Kidney (tissue), 14 donors: ENCODE data around the gene NFKBIE. TPM values are rescaled to one million over a fixed set of nuclear protein-coding genes. Genes with fewer than 3 reads are reported as not detected.
A peak's percentile ranks its signal among the peaks of the same experiment; 100 is the strongest.

Experiments
- DNase-seq, 5 donors: peaks; one replicate each; pipeline ENCODE4 v3.0.0-alpha.2; 2013 to 2020
- FAIRE-seq: peaks from 2 replicates; lab custom pipeline; 2012; peaks lifted over from hg19 to GRCh38; lab: Jason Lieb, UNC
- H3K27ac ChIP-seq, 2 donors: one replicate each; pipeline ENCODE4 v1.7.0; 2013; ENCODE audit warnings: low read depth in 2 of 2, low read length in 2 of 2, inconsistent platforms in 1 of 2
- H3K27me3 ChIP-seq: one replicate; pipeline ENCODE4 v1.7.1; 2013; ENCODE audit warnings: low read length, inconsistent platforms; ENCODE audit not compliant: control insufficient read depth, insufficient read depth
- H3K36me3 ChIP-seq, 3 donors: one replicate each; pipeline versions ENCODE4 v1.7.0 to v1.7.1; 2013; ENCODE audit warnings: low read length in 3 of 3, control low read depth in 1 of 3, inconsistent platforms in 1 of 3; ENCODE audit not compliant: insufficient read depth in 3 of 3, control insufficient read depth in 2 of 3
- H3K4me1 ChIP-seq, 3 donors: one replicate each; pipeline versions ENCODE4 v1.7.0 to v1.7.1; 2013; ENCODE audit warnings: low read length in 3 of 3, inconsistent platforms in 1 of 3, low read depth in 1 of 3; ENCODE audit not compliant: control insufficient read depth in 2 of 3, insufficient read depth in 2 of 3
- H3K4me3 ChIP-seq, 3 donors: one replicate each; pipeline versions ENCODE4 v1.7.0 to v1.8.1; 2013; ENCODE audit warnings: low read length in 3 of 3, control low read depth in 1 of 3, inconsistent platforms in 1 of 3
- H3K9ac ChIP-seq, 3 donors: one replicate each; pipeline versions ENCODE4 v1.7.0 to v1.7.1; 2013; ENCODE audit warnings: low read length in 3 of 3, control low read depth in 1 of 3, inconsistent platforms in 1 of 3
- H3K9me3 ChIP-seq, 3 donors: one replicate each; pipeline versions ENCODE4 v1.7.0 to v1.7.1; 2013; ENCODE audit warnings: low read length in 3 of 3, control low read depth in 1 of 3, inconsistent platforms in 1 of 3; ENCODE audit not compliant: control insufficient read depth in 2 of 3, insufficient read depth in 1 of 3
- CTCF ChIP-seq: IDR thresholded peaks from 3 replicates; pipeline ENCODE4 v1.5.1; 2012; ENCODE audit warnings: mild to moderate bottlenecking, moderate library complexity, borderline replicate concordance; ENCODE audit not compliant: insufficient read depth; ENCODE audit errors: extremely low read depth
- intact Hi-C: fragments of 100-400 bp; cut with DNase I; formaldehyde crosslinking; loops from one replicate; pipeline ENCODE4 v1.11.1; 2022
- polyA plus RNA-seq: library from polyadenylated mRNA; stranded (reverse); fragments of 350-450 nt; fragmentation: Illumina TruSeq; extraction: RNeasy Lipid Tissue Mini Kit (QIAGEN cat#74804); gene quantifications from one replicate; pipeline ENCODE4 v1.2.3, GENCODE V29; 2014; ENCODE audit warnings: low read depth, low replicate concordance; ENCODE audit not compliant: insufficient read depth
- total RNA-seq: library from RNA; stranded (reverse); fragmentation: NEBNext Ultra II Directional; extraction: Animal tissue kit (Norgen Biotek cat#: 25700); gene quantifications from one replicate; pipeline ENCODE4 v1.2.1, GENCODE V29; 2021
- donor health status: control.
- donor health status: control.
- donor health status: control.
- donor health status: control.
- donor health status: control.
- donor health status: DM: yes; HTN: yes; CAD: no.
- donor health status: Normal renal cell carcinoma (clear cell type).

NFKBIE gene
- total and polyA plus RNA-seq, 2 donors from 2014 or later = 12.6 to 19.0 TPM

- DNase-seq = peak in 1 of 5 donors; percentile 55
- TF ChIP-seq CTCF = no peak
- no peak overlapping the region for H3K4me3 ChIP-seq
- no peak for FAIRE-seq
- H3K9me3 ChIP-seq = no peaks in the 10 kb centered on the region
- intact Hi-C loops = no loop called here
- no peak overlapping the region for H3K27ac ChIP-seq
- H3K27me3 ChIP-seq = peaks cover 15% of the 10 kb centered on the region
- H3K9ac ChIP-seq = no peak overlapping the region
- peaks cover 0 to 29% (median 13%) of the 10 kb centered on the region in 3 donors for H3K36me3 ChIP-seq
- peaks cover 0 to 9% (median 0%) of the 10 kb centered on the region in 3 donors for H3K4me1 ChIP-seq
These were observed 35.0 kb upstream of the NFKBIE start for GRCh38 chr6:44300292-44300823.

GRCh38 chr6:44298864-44299263 is 33.5 kb upstream of the NFKBIE start:
- DNase-seq (peak in 1 of 5 donors; percentile 55), FAIRE-seq (no peak)
- H3K36me3 ChIP-seq = peaks cover 0 to 26% (median 12%) of the 10 kb centered on the region in 3 donors
- intact Hi-C loops = no loop called here
- no peak overlapping the region for H3K4me3 ChIP-seq
- no peak overlapping the region for H3K27ac ChIP-seq
- peaks cover 0 to 9% (median 0%) of the 10 kb centered on the region in 3 donors for H3K4me1 ChIP-seq
- H3K9me3 ChIP-seq = no peaks in the 10 kb centered on the region
- peaks cover 18% of the 10 kb centered on the region for H3K27me3 ChIP-seq
- no peak overlapping the region for H3K9ac ChIP-seq
- TF ChIP-seq CTCF = no peak

GRCh38 chr6:44298055-44298803 is 32.9 kb upstream of the NFKBIE start:
- intact Hi-C loops = no loop called here
- no peak overlapping the region for H3K4me3 ChIP-seq
- no peak overlapping the region for H3K9ac ChIP-seq
- DNase-seq (peak in 1 of 5 donors; percentile 53), FAIRE-seq (no peak)
- no peak overlapping the region for H3K27ac ChIP-seq
- H3K9me3 ChIP-seq = no peaks in the 10 kb centered on the region
- peaks cover 0 to 21% (median 11%) of the 10 kb centered on the region in 3 donors for H3K36me3 ChIP-seq
- TF ChIP-seq CTCF = no peak
- H3K27me3 ChIP-seq = peaks cover 18% of the 10 kb centered on the region
- peaks cover 0 to 9% (median 0%) of the 10 kb centered on the region in 3 donors for H3K4me1 ChIP-seq
